ENCODE results near the gene ZFP69B.
"Not testable (repeated sequence)": the region's sequence is repeated elsewhere in the genome, so short reads cannot be mapped to it uniquely, and the experiment has no call there.

DNA sequence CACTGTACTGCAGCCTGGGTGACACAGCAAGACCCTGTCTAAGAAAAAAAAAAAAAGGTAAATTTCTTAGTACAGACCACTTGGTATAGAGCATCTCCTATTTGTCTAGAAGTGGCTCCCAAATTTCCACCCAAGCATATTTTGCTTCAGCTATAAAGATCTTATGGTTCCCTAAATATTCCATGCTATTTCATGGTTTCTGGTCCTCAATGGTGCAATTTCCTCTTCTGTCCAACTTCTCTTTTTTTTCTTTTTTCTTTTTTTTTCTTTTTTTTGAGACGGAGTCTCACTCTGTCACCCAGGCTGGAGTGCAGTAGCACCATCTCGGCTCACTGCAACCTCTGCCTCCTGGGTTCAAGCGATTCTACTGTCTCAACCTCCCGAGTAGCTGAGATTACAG, 52.4 kb downstream of the ZFP69B start:
- TF ChIP-seq, protein P1, sequence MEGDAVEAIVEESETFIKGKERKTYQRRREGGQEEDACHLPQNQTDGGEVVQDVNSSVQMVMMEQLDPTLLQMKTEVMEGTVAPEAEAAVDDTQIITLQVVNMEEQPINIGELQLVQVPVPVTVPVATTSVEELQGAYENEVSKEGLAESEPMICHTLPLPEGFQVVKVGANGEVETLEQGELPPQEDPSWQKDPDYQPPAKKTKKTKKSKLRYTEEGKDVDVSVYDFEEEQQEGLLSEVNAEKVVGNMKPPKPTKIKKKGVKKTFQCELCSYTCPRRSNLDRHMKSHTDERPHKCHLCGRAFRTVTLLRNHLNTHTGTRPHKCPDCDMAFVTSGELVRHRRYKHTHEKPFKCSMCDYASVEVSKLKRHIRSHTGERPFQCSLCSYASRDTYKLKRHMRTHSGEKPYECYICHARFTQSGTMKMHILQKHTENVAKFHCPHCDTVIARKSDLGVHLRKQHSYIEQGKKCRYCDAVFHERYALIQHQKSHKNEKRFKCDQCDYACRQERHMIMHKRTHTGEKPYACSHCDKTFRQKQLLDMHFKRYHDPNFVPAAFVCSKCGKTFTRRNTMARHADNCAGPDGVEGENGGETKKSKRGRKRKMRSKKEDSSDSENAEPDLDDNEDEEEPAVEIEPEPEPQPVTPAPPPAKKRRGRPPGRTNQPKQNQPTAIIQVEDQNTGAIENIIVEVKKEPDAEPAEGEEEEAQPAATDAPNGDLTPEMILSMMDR (tag by site-specific recombination; IDR thresholded peaks at IDR 0.05) = not testable (repeated sequence)
- not testable (repeated sequence) for TF ChIP-seq ZFP3 (tag by site-specific recombination; IDR thresholded peaks at IDR 0.05; ENCODE audit: low read depth); ZNF529 (tag by site-specific recombination; IDR thresholded peaks at IDR 0.05; ENCODE audit: insufficient replicate concordance); ZNF292 (tag by site-specific recombination; IDR thresholded peaks at IDR 0.05; ENCODE audit: borderline replicate concordance, low read depth); GLIS2 (tag by site-specific recombination; IDR thresholded peaks at IDR 0.05); SP2 (tag by site-specific recombination; IDR thresholded peaks at IDR 0.05); ZNF114 (tag by site-specific recombination; IDR thresholded peaks at IDR 0.05); ZNF791 (tag by site-specific recombination; IDR thresholded peaks at IDR 0.05); ZNF335 (tag by site-specific recombination; conservative IDR thresholded peaks at IDR 0.05); ZNF48 (tag by site-specific recombination; IDR thresholded peaks at IDR 0.05)
- TF ChIP-seq, protein P2, sequence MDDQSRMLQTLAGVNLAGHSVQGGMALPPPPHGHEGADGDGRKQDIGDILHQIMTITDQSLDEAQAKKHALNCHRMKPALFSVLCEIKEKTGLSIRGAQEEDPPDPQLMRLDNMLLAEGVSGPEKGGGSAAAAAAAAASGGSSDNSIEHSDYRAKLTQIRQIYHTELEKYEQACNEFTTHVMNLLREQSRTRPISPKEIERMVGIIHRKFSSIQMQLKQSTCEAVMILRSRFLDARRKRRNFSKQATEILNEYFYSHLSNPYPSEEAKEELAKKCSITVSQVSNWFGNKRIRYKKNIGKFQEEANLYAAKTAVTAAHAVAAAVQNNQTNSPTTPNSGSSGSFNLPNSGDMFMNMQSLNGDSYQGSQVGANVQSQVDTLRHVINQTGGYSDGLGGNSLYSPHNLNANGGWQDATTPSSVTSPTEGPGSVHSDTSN (CRISPR knock-in tag; IDR thresholded peaks at IDR 0.05) = not testable (repeated sequence)
- TF ChIP-seq, protein P3, sequence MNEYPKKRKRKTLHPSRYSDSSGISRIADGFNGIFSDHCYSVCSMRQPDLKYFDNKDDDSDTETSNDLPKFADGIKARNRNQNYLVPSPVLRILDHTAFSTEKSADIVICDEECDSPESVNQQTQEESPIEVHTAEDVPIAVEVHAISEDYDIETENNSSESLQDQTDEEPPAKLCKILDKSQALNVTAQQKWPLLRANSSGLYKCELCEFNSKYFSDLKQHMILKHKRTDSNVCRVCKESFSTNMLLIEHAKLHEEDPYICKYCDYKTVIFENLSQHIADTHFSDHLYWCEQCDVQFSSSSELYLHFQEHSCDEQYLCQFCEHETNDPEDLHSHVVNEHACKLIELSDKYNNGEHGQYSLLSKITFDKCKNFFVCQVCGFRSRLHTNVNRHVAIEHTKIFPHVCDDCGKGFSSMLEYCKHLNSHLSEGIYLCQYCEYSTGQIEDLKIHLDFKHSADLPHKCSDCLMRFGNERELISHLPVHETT (tag by site-specific recombination; IDR thresholded peaks at IDR 0.05) = not testable (repeated sequence)
- TF ChIP-seq, protein P4, sequence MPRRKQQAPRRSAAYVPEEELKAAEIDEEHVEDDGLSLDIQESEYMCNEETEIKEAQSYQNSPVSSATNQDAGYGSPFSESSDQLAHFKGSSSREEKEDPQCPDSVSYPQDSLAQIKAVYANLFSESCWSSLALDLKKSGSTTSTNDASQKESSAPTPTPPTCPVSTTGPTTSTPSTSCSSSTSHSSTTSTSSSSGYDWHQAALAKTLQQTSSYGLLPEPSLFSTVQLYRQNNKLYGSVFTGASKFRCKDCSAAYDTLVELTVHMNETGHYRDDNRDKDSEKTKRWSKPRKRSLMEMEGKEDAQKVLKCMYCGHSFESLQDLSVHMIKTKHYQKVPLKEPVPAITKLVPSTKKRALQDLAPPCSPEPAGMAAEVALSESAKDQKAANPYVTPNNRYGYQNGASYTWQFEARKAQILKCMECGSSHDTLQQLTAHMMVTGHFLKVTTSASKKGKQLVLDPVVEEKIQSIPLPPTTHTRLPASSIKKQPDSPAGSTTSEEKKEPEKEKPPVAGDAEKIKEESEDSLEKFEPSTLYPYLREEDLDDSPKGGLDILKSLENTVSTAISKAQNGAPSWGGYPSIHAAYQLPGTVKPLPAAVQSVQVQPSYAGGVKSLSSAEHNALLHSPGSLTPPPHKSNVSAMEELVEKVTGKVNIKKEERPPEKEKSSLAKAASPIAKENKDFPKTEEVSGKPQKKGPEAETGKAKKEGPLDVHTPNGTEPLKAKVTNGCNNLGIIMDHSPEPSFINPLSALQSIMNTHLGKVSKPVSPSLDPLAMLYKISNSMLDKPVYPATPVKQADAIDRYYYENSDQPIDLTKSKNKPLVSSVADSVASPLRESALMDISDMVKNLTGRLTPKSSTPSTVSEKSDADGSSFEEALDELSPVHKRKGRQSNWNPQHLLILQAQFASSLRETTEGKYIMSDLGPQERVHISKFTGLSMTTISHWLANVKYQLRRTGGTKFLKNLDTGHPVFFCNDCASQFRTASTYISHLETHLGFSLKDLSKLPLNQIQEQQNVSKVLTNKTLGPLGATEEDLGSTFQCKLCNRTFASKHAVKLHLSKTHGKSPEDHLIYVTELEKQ (tag by site-specific recombination; IDR thresholded peaks at IDR 0.05; ENCODE audit: borderline replicate concordance) = not testable (repeated sequence)
